WI38 (cell line): ENCODE data around the gene CASQ1.
A peak's percentile ranks its signal among the peaks of the same experiment; 100 is the strongest.

Experiments used
- H3K4me3 ChIP-seq: 2 replicates; pipeline ENCODE4 v1.5.1; 2011; ENCODE audit warnings: low read depth, mild to moderate bottlenecking, control low read depth, low read length
- TF ChIP-seq, protein P1 (sequence below): IDR thresholded peaks from 2 replicates; pipeline ENCODE4 v1.5.1; 2012; ENCODE audit warnings: low read depth, mild to moderate bottlenecking, control low read depth, low read length

CASQ1 gene

DNA sequence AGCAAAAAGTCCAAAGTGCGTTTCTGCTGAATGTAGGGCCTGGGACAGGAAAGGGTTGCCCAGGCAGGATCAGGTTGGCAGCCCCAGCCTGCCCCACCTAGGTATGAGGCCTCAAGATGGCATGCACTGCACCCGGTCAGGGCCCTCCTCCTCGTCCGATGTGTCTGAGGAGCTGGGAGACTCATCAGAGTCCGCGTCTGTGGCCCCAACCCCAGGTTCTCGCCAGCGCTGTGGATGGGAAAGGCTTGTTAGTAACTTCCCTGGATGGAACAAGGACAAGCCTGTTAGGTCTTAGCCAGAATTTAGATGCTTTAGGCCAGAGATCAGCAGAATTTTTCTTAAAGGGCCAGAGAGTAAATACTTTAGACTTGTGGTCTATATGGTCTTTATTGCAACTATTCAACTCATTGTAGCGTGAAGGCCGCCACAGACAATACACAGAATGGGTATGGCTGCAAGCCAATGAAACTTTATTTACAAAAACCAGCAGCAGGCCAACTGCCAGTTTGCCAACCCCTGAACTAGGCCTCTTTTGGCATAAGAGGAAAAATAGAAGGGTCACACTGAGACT, 27.2 kb downstream of the CASQ1 start:
- TF ChIP-seq, protein P1, sequence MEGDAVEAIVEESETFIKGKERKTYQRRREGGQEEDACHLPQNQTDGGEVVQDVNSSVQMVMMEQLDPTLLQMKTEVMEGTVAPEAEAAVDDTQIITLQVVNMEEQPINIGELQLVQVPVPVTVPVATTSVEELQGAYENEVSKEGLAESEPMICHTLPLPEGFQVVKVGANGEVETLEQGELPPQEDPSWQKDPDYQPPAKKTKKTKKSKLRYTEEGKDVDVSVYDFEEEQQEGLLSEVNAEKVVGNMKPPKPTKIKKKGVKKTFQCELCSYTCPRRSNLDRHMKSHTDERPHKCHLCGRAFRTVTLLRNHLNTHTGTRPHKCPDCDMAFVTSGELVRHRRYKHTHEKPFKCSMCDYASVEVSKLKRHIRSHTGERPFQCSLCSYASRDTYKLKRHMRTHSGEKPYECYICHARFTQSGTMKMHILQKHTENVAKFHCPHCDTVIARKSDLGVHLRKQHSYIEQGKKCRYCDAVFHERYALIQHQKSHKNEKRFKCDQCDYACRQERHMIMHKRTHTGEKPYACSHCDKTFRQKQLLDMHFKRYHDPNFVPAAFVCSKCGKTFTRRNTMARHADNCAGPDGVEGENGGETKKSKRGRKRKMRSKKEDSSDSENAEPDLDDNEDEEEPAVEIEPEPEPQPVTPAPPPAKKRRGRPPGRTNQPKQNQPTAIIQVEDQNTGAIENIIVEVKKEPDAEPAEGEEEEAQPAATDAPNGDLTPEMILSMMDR, result no peak
- H3K4me3 ChIP-seq, result no peak overlapping the region

DNA sequence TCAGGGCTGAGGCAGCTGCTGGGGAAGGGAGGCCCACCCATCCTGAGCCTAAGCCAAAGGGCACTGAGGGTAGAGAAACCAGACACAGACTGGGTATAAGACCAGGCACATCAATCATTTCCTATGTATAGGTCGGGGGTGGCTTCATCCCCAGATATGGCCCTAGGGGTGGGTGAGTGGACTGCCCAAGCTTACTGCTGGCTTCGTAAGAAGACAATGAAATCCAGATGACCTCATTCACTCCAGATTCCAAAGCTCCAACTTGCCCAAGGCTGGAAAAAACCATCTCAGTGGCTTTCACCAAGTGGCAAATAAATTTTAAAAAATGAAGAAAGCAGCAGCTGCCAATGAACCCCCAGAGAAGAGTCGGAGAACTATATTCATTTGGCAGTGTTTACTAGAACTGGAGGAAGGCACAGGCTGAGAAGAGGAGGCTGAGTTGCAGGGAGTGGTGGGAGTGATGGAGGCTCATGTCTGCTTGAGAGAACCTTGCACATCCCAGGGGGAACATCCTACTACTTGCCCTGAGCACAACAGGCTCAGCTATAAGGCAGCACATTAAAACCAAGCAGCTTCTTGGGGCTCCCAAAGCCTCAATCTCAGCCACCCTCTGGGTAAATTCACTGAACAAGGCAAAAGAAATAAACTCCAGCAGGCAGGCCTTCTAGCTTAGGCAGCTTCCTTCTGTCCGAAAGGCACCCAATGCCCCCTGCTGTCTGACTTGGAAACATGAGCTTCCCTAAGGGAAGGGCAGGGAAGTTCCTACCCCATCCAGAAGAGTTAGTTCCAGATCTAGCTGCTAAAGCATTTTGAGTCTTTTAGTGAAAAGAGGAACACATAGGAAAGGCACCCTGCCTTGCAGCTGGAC, 28.9 kb downstream of the CASQ1 start:
- TF ChIP-seq, protein P1, result peak; percentile 69
- no peak overlapping the region for H3K4me3 ChIP-seq

DNA sequence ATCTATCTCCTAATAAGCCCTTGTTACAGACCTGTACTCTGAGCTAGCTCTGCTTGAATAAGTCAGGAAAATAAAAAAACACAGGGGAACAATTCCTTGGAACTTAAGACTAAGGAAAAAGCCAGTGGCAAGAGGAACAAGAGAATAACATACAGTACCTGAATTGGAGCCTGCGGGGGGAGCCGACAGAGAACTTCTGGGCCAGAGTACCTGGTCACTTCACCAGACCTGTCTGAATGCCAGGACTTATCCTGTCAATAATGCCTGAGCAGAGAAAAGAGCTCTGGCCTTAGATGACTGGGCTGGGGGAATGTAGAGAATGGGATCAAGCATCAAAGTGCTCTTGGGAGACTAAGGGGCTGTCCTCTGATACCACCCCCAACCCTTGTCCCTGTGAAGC, 29.9 kb downstream of the CASQ1 start:
- TF ChIP-seq, protein P1, result no peak
- no peak overlapping the region for H3K4me3 ChIP-seq

DNA sequence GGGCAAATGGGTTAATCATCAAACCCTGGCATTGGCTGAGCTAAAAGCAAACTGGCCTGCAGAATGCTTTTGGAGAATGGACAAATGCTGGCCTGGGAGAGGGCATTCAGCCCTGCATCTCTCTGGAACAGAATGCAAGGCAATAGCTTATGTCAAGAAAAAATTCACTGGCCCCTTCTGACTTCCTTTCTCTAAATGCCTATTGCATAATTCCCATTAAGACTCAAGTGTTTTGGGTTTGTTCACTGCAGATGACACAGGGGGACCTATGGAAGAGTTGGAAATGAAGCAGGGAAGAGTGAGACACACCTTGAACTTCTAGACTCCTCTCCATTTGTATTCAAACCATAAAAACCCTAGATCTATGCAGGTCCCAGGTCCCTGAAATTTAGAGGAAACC, 30.7 kb downstream of the CASQ1 start:
- H3K4me3 ChIP-seq, result no peak overlapping the region
- TF ChIP-seq, protein P1, result no peak

DNA sequence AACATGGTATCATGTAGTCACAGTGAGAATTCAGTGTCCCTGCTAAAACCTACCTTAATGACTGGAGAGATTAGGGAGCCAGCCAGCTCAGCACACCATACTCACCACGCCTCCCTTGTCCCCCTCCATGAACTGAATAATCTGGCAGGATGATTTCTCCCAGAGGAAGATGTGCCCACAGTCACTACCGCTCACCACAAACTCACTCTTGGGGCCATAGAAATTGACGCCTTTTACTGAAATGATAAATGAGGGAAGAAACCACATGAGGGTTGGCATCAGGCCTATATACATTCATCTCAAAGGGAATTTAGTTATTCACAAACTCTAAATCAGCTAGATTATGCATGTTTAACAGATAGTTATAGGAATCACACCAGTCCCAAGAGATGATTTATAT, 32.2 kb downstream of the CASQ1 start:
- no peak overlapping the region for H3K4me3 ChIP-seq
- TF ChIP-seq, protein P1, result no peak

DNA sequence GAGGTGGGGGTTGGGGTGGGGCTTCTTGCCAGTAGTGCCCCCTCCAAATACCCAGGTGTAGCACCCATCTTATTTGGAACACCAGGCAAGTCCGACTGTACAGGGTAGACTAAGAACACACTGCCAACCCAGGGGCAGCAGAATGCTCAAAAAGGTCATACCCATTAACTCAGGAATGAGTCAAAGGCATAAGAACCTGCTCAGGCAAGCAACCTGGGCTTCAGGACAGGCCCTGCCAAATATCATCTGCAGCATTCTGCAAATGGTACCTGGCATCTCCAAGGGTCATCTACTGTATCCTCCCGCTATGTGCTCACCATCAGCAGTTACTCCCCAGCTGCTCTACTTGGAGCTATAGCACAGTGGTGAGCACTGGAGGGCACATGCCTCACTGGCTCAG, 34.2 kb downstream of the CASQ1 start:
- TF ChIP-seq, protein P1, result no peak
- no peak overlapping the region for H3K4me3 ChIP-seq

DNA sequence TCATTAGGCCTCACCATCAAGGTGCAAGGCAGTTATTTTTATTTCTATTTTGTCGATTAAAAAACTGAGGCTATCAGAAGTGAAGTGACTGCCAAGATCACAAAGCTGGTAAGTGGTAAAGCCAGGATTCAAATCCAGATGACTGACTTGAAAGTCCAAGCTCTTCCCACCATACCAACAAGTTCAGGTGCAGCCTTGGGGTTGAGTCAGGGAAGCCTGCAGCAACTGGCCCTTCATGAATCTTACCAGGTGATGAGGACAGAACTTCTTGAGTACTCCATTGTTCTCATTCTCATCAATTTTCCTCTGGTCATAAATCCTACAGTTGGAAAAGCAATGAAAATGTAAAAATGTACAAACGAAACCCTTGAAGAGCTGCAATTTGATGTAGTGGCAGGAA, 35.0 kb downstream of the CASQ1 start:
- TF ChIP-seq, protein P1, result no peak

More for the DNA sequence above, 35.0 kb downstream of the CASQ1 start:
- H3K4me3 ChIP-seq, result no peak overlapping the region
